ENCODE results near the gene TRAF6.
A peak's percentile ranks its signal among the peaks of the same experiment; 100 is the strongest.
"Not testable (repeated sequence)": the region's sequence is repeated elsewhere in the genome, so short reads cannot be mapped to it uniquely, and the experiment has no call there.

The TRAF6 gene, protein sequence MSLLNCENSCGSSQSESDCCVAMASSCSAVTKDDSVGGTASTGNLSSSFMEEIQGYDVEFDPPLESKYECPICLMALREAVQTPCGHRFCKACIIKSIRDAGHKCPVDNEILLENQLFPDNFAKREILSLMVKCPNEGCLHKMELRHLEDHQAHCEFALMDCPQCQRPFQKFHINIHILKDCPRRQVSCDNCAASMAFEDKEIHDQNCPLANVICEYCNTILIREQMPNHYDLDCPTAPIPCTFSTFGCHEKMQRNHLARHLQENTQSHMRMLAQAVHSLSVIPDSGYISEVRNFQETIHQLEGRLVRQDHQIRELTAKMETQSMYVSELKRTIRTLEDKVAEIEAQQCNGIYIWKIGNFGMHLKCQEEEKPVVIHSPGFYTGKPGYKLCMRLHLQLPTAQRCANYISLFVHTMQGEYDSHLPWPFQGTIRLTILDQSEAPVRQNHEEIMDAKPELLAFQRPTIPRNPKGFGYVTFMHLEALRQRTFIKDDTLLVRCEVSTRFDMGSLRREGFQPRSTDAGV

DNA sequence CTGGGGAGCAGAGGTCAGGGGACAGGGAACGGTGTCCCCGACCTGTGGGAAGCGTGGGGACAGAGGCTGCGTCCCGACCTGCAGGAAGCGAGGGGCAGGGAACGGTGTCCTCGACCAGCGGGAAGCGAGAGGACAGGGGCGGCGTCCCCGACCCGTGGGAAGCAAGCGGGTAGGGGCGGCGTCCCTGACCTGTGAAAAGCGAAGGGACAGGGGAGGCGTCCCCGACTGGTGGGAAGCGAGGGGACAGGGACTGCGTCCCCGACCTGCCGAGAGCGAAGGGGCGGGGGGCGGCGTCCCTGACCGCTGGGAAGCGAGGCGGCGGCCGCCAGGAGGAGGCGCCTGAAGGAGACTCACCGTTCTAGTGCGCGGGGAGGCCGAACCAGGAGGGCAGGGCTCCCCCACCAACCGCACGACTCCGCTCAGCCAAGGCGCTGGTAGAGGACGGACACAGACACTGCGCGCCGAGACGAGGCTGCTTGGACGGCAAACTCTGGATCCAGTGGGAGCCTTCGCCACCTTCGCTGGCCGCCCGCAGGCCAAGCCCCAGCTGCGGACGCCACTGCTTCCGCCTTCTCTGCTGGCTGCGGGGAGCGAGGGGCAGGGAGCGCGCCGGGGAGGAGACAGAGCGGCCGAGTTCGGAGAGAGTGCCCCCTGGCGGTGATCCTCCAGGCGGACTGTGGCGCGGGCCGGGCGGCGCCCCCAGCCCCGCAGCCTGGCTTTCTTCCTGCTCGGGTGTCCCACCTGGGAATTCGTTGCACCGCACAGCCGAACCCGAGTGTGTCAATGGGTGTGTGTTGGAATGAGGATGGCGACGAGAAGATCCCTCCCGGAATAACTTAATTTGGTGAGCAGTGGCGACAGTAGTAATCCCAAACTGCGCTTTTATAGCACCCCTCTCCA, at the start of gene TRAF6:
Gene TRAF6, minus strand, starts transcription at position 579 of the 900 bp plus-strand sequence. CDS start 8,757 bp downstream, outside the sequence.
- TF ChIP-seq POLR2A (IDR thresholded peaks at IDR 0.05; ENCODE audit: low read length) (peak; percentile 93), GATA1 (IDR thresholded peaks at IDR 0.05; ENCODE audit: low read depth, low read length) (no peak)
- DNase-seq = peak; percentile 90 to 94

DNA sequence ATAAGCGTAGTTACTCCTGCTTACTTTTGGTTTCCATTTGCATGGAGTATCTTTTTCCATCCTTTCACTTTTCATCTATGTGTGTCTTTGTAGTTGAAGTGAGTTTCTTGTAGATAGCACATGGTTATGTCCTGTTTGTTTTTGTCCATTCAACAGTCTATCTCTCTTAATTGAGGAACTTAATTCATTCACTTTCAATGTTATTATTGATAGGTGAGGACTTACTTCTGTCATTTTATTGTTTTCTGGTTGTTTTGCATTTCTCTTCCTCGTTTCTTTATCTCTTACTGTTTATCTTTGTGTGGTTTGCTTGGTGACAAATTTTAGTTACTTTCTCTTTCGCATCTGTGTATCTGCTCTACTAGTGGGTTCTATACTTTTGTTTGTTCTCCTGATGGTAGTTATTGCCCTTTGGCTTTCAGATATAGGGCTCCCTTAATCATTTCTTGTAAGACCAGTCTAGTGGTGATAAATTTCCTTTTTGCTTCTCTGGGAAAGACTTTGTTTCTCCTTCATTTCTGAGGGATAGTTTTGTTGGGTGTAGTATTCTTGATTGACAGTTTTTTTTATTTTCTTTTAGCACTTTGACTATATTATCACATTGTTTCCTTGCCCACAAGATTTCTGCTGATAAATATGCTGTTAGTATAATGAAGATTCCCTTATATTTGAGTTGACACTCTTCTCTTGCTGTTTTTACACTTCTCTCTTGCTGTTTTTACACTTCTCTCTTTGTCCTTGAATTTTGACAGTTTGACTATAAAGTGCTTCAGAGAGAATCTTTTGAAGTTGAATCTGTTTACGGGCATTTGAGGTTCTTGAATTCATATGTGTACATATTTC, 48.7 kb upstream of the TRAF6 start:
- no peak for DNase-seq
- no peak for TF ChIP-seq POLR2A (IDR thresholded peaks at IDR 0.05; ENCODE audit: low read length)
- TF ChIP-seq GATA1 (IDR thresholded peaks at IDR 0.05; ENCODE audit: low read depth, low read length) = no peak

DNA sequence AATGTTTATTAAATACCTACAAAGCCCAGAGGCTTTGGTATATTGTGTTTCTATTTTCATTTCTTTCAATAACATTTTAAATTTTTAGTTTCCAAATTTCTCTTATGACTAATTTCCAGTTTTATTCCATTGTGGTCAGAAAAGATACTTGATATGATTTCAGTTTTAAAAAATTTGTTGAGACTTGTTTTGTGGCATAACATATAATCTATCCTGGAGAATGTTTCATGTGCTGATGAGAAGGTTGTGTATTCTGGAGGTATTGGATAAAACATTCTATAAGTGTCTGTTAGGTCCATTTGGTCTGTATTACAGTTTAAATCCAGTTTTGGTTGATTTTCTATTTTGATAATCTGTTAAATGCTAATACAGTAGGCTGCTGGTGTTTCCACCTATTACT, 47.9 kb upstream of the TRAF6 start:
- TF ChIP-seq GATA1 (IDR thresholded peaks at IDR 0.05; ENCODE audit: low read depth, low read length) = no peak
- TF ChIP-seq POLR2A (IDR thresholded peaks at IDR 0.05; ENCODE audit: low read length) = no peak
- DNase-seq = no peak

DNA sequence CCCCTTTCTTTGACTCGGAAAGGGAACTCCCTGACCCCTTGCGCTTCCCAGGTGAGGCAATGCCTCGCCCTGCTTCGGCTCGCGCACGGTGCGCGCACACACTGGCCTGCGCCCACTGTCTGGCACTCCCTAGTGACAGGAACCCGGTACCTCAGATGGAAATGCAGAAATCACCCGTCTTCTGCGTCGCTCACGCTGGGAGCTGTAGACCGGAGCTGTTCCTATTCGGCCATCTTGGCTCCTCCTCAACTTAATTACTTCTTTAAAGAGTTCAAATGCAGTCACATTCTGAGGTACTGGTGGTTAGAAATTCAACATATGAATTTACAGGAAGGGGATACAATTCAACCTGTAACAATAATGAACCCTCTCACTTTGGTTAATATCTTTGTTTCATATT, 47.3 kb upstream of the TRAF6 start:
- not testable (repeated sequence) for DNase-seq

DNA sequence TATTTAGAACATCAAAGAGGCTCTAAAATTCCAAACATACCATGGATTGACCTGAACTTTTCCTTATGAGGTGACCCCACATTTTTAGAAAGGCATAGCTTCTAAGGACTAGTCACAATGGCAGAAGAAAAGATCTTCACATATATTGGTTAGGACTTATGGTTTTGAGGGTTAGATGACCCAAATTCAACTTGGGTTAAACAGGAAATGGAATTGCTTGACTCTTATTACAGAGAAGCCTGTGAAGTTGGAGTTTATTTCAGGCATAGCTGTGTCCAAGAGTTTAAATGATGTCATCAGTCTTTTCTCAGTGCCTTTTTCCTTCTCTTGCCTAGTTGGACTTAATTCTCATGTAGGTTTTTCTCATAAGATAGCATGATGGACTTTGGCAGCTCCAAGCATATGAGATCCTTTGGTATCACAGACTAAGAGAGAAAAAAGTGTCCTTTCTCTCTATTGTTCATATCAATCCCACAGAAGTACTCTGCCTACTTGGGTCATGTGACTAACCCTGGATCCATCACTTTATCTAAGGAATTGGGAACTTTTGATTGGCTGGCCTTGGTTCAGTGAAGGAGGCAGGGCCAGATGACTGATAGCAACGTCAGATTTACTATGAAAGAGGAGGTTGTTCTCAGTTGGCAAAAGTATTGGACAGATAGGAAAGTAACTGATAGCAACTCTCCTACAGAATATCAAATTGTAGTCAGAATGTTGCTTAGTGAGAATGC, 40.5 kb upstream of the TRAF6 start:
- DNase-seq = no peak
- TF ChIP-seq GATA1 (IDR thresholded peaks at IDR 0.05; ENCODE audit: low read depth, low read length) (no peak), POLR2A (IDR thresholded peaks at IDR 0.05; ENCODE audit: low read length) (no peak)

DNA sequence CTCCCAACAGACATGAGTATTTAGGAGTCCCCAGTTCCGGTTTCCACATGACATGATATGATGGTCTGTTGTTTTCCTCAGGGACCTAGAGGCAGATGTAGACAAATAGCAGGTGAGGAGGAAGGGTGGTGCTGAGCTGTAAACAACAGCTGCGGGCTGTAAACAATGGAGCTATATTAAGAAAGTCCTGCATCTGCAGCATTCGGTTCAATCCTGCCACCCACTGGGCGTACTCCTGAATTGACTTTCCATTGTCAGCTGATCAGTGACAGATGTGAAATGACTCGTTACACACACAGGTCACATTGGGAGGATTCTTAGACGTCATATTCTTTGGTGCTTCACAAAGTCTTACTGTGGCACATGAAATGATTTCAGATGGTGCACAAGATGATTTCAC, 30.9 kb upstream of the TRAF6 start:
- peak; percentile 34 to 35 for DNase-seq
- TF ChIP-seq GATA1 (IDR thresholded peaks at IDR 0.05; ENCODE audit: low read depth, low read length) = no peak
- TF ChIP-seq POLR2A (IDR thresholded peaks at IDR 0.05; ENCODE audit: low read length) = no peak

DNA sequence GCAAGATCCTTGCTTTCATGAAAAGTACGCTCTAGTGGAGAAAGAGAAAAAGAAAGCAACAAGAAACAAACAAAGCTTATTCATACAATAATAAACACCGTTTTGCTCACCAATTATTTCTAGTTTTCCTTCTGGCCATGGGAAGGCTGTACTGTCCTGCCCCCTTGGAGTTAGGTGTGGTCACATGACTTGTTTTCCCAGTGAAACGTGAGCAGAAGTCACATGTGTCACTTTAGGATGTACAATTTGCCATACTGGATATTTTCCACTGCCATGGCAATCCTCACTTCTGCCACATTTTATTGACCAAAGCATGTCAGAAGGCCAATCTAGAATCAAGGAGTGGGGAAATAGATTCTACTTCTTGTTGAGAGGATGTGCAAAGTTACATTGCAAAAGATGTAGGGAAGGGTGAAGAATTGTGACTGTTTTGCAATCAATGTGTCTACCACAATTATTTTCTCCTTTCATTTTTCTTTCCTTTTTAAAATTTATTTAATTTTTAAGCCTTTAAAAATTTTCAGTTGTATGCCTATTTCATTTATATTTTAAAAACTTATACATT, 24.3 kb upstream of the TRAF6 start:
- DNase-seq = no peak
- no peak for TF ChIP-seq POLR2A (IDR thresholded peaks at IDR 0.05; ENCODE audit: low read length)
- no peak for TF ChIP-seq GATA1 (IDR thresholded peaks at IDR 0.05; ENCODE audit: low read depth, low read length)

DNA sequence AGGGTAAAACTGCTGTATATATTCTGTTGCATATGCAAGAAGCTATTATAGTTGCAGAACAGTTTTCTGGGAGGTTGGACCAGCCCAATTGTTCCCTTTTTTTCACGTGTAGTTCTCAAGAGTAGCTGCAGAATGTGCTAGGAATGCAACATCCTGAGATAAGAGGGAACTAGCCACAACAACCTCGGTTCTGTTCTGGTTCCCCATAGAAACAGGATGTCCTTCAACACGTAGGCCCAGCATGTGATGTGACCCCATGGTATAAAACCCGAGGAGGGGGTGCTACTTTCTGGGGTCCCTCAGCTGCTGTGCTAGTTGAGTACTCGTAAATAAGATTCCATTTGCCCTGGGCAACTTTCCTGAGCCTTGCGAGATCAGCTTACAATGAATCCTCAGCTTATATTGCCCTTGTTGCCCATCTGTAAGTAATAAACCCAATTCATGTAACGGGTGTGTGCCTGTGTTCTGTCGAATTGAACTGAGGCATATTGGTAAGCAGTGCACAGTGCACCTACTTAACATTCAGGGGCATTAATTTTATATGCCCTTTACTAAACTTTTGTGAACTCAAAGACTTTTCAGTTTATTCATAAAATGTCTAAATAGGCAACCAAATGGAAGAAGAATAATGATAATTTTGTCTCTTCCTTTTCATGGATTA, 23.0 kb upstream of the TRAF6 start:
- DNase-seq = no peak
- TF ChIP-seq GATA1 (IDR thresholded peaks at IDR 0.05; ENCODE audit: low read depth, low read length) (no peak), POLR2A (IDR thresholded peaks at IDR 0.05; ENCODE audit: low read length) (no peak)

DNA sequence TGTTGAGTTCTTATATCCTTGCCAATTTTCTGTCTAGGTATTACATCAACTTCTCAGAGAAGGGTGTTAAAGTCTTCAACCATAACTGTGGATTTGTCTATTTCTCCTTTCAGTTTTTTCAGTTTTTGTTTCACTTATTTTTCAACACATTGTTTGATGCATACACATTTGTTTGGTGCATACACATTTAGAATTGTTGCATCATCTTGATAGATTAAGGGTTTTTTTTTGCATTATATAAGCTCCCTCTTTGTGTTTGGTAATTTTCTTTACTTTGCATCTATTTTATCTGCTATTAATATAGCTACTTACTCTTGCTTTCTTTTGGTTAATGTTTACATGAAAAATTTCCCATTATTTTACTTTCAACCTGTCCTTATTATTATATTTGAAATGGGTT, 20.8 kb upstream of the TRAF6 start:
- TF ChIP-seq GATA1 (IDR thresholded peaks at IDR 0.05; ENCODE audit: low read depth, low read length) (no peak), POLR2A (IDR thresholded peaks at IDR 0.05; ENCODE audit: low read length) (no peak)
- DNase-seq = no peak

DNA sequence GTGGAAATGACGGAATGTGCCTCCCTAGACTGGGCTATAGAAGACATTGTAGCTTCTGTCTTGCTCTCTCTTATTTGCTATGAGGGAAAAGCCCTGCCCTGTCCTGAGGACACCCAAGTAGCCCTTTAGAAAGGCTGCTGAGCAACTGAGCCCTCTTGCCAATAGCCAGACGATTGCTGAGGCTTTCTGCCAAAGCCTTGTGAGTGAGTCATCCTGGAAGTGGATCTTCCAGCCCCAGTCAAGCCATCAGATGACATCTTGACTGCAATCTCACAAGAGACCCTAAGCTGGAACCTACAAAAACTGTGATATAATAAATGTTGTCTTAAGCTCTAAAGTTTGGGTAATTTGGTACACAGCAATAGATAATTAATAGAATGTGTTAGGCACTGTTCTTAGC, 3.9 kb upstream of the TRAF6 start:
- TF ChIP-seq GATA1 (IDR thresholded peaks at IDR 0.05; ENCODE audit: low read depth, low read length) (no peak), POLR2A (IDR thresholded peaks at IDR 0.05; ENCODE audit: low read length) (no peak)
- DNase-seq = no peak

DNA sequence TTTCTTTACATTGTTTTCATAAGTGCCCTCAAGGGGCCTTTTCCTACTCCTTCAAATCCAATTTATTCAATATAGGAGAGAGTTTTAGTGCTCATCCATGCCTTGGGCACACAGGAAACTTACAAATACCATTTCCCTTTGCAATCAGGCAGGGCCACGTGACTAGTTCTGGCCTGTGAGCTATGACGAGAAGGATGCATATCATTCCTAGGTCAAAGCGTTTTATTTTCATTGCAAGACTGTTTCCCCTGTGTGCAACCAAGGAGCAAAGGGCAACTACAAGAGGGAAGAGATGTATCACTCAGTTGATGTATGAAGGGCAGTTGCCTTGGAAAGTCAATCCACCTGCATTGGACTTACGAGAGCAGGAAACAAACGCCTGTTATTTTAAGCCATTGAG, 1.9 kb upstream of the TRAF6 start:
- DNase-seq = no peak
- no peak for TF ChIP-seq GATA1 (IDR thresholded peaks at IDR 0.05; ENCODE audit: low read depth, low read length)
- TF ChIP-seq POLR2A (IDR thresholded peaks at IDR 0.05; ENCODE audit: low read length) = no peak

DNA sequence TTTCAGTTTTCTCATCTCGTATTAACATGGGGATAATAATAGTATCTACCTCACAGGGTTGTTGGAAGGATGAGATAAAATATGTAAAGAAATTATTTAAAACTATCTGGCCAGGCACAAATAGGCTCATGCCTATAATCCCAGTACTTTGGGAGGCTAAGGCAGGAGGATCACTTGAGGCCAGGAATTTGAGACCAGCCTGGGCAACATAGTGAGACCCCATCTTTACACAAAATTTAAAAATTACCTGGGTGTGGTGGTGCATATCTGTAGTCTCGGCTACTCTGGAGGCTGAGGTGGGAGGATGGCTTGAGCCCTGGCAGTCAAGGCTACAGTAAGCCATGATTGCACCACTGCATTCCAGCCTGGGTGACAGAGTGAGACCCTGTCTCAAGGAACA, 990 bp upstream of the TRAF6 start:
- DNase-seq = not testable (repeated sequence)

Measured in erythroblast (primary cell).